ENCODE measurements around the gene PCYT2. TPM values are rescaled to one million over a fixed set of nuclear protein-coding genes. Genes with fewer than 3 reads are reported as not detected.

Gene PCYT2
- polyA plus RNA-seq, 1 experiment: 44.2 TPM

- CTCF ChIA-PET: no interaction called here
- DNase-seq (ENCODE audit: low read depth): no peak
- no peak for TF ChIP-seq CTCF (IDR thresholded peaks at IDR 0.05; ENCODE audit: insufficient read depth, low read depth, low read length)
- Histone ChIP-seq H3K36me3 (ENCODE audit: control insufficient read depth, insufficient read depth, low read length) (peaks cover 21% of the 10 kb centered on the region), H3K4me3 (ENCODE audit: low read depth, low read length) (no peak overlapping the region), H3K27me3 (ENCODE audit: control insufficient read depth, insufficient read depth, low read length) (no peaks in the 10 kb centered on the region)
- POLR2A ChIA-PET: interaction anchor here (0.6 kb wide), 1 partner anchor 41 kb away, joined by 3 read pairs; no protein-coding TSS in a partner anchor
Measured at GRCh38 chr17:81903415-81903831, 7.8 kb downstream of the PCYT2 start.

- POLR2A ChIA-PET: interaction anchor here (0.6 kb wide), 1 partner anchor 40 kb away, joined by 3 read pairs; no protein-coding TSS in a partner anchor
- Histone ChIP-seq H3K36me3 (ENCODE audit: control insufficient read depth, insufficient read depth, low read length) (peaks cover 20% of the 10 kb centered on the region), H3K27me3 (ENCODE audit: control insufficient read depth, insufficient read depth, low read length) (no peaks in the 10 kb centered on the region), H3K4me3 (ENCODE audit: low read depth, low read length) (peak overlapping the region; percentile 27)
- no peak for DNase-seq (ENCODE audit: low read depth)
- no peak for TF ChIP-seq CTCF (IDR thresholded peaks at IDR 0.05; ENCODE audit: insufficient read depth, low read depth, low read length)
- CTCF ChIA-PET: no interaction called here
Measured at GRCh38 chr17:81902653-81903414, 8.4 kb downstream of the PCYT2 start.

GRCh38 chr17:81902023-81902652, 9.1 kb downstream of the PCYT2 start, which contains the start of gene NPB:
TSS of gene NPB (plus strand) at chr17:81902238. CDS start at chr17:81902278, 40 bp downstream.
- Histone ChIP-seq H3K27me3 (ENCODE audit: control insufficient read depth, insufficient read depth, low read length) (no peaks in the 10 kb centered on the region), H3K4me3 (ENCODE audit: low read depth, low read length) (peak within 1 kb of the TSS; percentile 27), H3K36me3 (ENCODE audit: control insufficient read depth, insufficient read depth, low read length) (peaks cover 18% of the 10 kb centered on the region)
- ChIA-PET CTCF (no interaction called here), POLR2A (no interaction called here)
- DNase-seq (ENCODE audit: low read depth): no peak
- no peak for TF ChIP-seq CTCF (IDR thresholded peaks at IDR 0.05; ENCODE audit: insufficient read depth, low read depth, low read length)

- Histone ChIP-seq H3K4me3 (ENCODE audit: low read depth, low read length) (peak overlapping the region; percentile 27), H3K36me3 (ENCODE audit: control insufficient read depth, insufficient read depth, low read length) (peaks cover 17% of the 10 kb centered on the region), H3K27me3 (ENCODE audit: control insufficient read depth, insufficient read depth, low read length) (no peaks in the 10 kb centered on the region)
- no peak for DNase-seq (ENCODE audit: low read depth)
- ChIA-PET POLR2A (no interaction called here), CTCF (no interaction called here)
- TF ChIP-seq CTCF (IDR thresholded peaks at IDR 0.05; ENCODE audit: insufficient read depth, low read depth, low read length): no peak
Measured at GRCh38 chr17:81901167-81902022, 9.8 kb downstream of the PCYT2 start.

Data from BJ (cell line).